GM19043 (cell line): ENCODE data around the gene MTCL1.
A peak's percentile ranks its signal among the peaks of the same experiment; 100 is the strongest.

ENCODE experiments used
- ATAC-seq: cut with Tn5 transposase; IDR thresholded peaks from one replicate; pipeline ENCODE4 v1.9.1; 2021; ENCODE audit warnings: low read depth; ENCODE audit not compliant: unreplicated experiment

MTCL1 gene

GRCh38 chr18:8705238-8705960 lies at the start of gene MTCL1:
Gene MTCL1, plus strand, starts transcription at chr18:8705556. Its CDS starts 105 bp downstream, at chr18:8705661.
- ATAC-seq = peak; percentile 29

- ATAC-seq = no peak
Measured at GRCh38 chr18:8656232-8656631, 49.1 kb upstream of the MTCL1 start.

GRCh38 chr18:8657050-8657820 lies 48.1 kb upstream of the MTCL1 start:
- no peak for ATAC-seq

GRCh38 chr18:8657873-8658470 lies 47.4 kb upstream of the MTCL1 start:
- ATAC-seq = no peak

- no peak for ATAC-seq
Measured at GRCh38 chr18:8658858-8659485, 46.4 kb upstream of the MTCL1 start.

GRCh38 chr18:8659609-8660242 lies 45.6 kb upstream of the MTCL1 start:
- ATAC-seq = no peak

GRCh38 chr18:8660316-8660715 lies 45.0 kb upstream of the MTCL1 start:
- ATAC-seq = no peak

- ATAC-seq = no peak
Measured at GRCh38 chr18:8661754-8662559, 43.4 kb upstream of the MTCL1 start.

- ATAC-seq = no peak
Measured at GRCh38 chr18:8662560-8663255, 42.6 kb upstream of the MTCL1 start.

GRCh38 chr18:8667846-8668245 lies 37.5 kb upstream of the MTCL1 start:
- no peak for ATAC-seq

GRCh38 chr18:8668381-8668780 lies 37.0 kb upstream of the MTCL1 start:
- no peak for ATAC-seq

- ATAC-seq = no peak
Measured at GRCh38 chr18:8669571-8669970, 35.8 kb upstream of the MTCL1 start.

- peak; percentile 93 for ATAC-seq
Measured at GRCh38 chr18:8673256-8674209, 31.8 kb upstream of the MTCL1 start.

- ATAC-seq = no peak
Measured at GRCh38 chr18:8675057-8675456, 30.3 kb upstream of the MTCL1 start.

- ATAC-seq = no peak
Measured at GRCh38 chr18:8681196-8681595, 24.2 kb upstream of the MTCL1 start.

- ATAC-seq = no peak
Measured at GRCh38 chr18:8684577-8684976, 20.8 kb upstream of the MTCL1 start.

- no peak for ATAC-seq
Measured at GRCh38 chr18:8685141-8685913, 20.0 kb upstream of the MTCL1 start.

GRCh38 chr18:8685914-8686216 lies 19.5 kb upstream of the MTCL1 start:
- ATAC-seq = no peak
